ENCODE data around the gene DENND4B. TPM values are rescaled to one million over a fixed set of nuclear protein-coding genes. Genes with fewer than 3 reads are reported as not detected.
"Not testable (repeated sequence)": the region's sequence is repeated elsewhere in the genome, so short reads cannot be mapped to it uniquely, and the experiment has no call there.

The DENND4B gene
- total and polyA plus RNA-seq, 2 experiments from 2014 or later = 3.9 to 6.1 TPM

GRCh38 chr1:153908071-153908470, 38.4 kb downstream of the DENND4B start:
- Histone ChIP-seq H3K27ac (no peak overlapping the region), H3K79me2 (ENCODE audit: insufficient read depth) (peaks cover 99% of the 10 kb centered on the region), H4K20me1 (ENCODE audit: insufficient read depth) (0 out of 2 replicates have a peak, but pooled peaks cover 11% of the 10 kb centered on the region), H3K27me3 (replicated peaks; ENCODE audit: insufficient read depth) (no peaks in the 10 kb centered on the region), H3K36me3 (ENCODE audit: low read depth) (no peaks in the 10 kb centered on the region), H3K4me1 (ENCODE audit: insufficient read depth) (peaks cover 9% of the 10 kb centered on the region; the same call in 1 of the 2 replicates), H3F3A (ENCODE audit: insufficient read depth) (peaks cover 5% of the 10 kb centered on the region; the same call in 1 of the 2 replicates), H3K4me3 (no peak overlapping the region), H3K9me3 (ENCODE audit: low read depth) (no peaks in the 10 kb centered on the region), H3K9me2 (ENCODE audit: insufficient read depth) (no peaks in the 10 kb centered on the region), H2AFZ (no peak overlapping the region), H3K9ac (no peak overlapping the region), H3K4me2 (ENCODE audit: unreplicated experiment) (no peak overlapping the region)
- TF ChIP-seq EZH2phosphoT487 (IDR thresholded peaks at IDR 0.05; ENCODE audit: insufficient read depth, low read depth) (no peak), EZH2 (IDR thresholded peaks at IDR 0.05; ENCODE audit: insufficient read depth, poor library complexity, severe bottlenecking) (no peak)
- DNase-seq = no peak
- in situ Hi-C loops (cut with MboI) = no loop called here
- 90 to 91% methylated on average over 6 of the region's 6 CpGs for whole genome bisulfite sequencing, 2 experiments (ENCODE audit: low coverage in 1 of 2, low lambda C conversion rate in 2 of 2, missing lambda C conversion rate in 2 of 2)

- in situ Hi-C loops (cut with MboI) = no loop called here
Observed at GRCh38 chr1:153907134-153907533, 39.4 kb downstream of the DENND4B start.

GRCh38 chr1:153906396-153906795, 40.1 kb downstream of the DENND4B start:
- Histone ChIP-seq H2AFZ (no peak overlapping the region), H3K9me2 (ENCODE audit: insufficient read depth) (no peaks in the 10 kb centered on the region), H3K9ac (no peak overlapping the region), H3K27me3 (replicated peaks; ENCODE audit: insufficient read depth) (no peaks in the 10 kb centered on the region), H3K4me3 (no peak overlapping the region), H3K27ac (no peak overlapping the region), H3K9me3 (ENCODE audit: low read depth) (no peaks in the 10 kb centered on the region), H3K79me2 (ENCODE audit: insufficient read depth) (peaks cover 99% of the 10 kb centered on the region), H3K36me3 (ENCODE audit: low read depth) (no peaks in the 10 kb centered on the region), H3K4me2 (ENCODE audit: unreplicated experiment) (no peak overlapping the region), H3K4me1 (ENCODE audit: insufficient read depth) (peaks cover 9% of the 10 kb centered on the region; the same call in 1 of the 2 replicates), H4K20me1 (ENCODE audit: insufficient read depth) (0 out of 2 replicates have a peak, but pooled peaks cover 6% of the 10 kb centered on the region), H3F3A (ENCODE audit: insufficient read depth) (peaks cover 5% of the 10 kb centered on the region; the same call in 1 of the 2 replicates)
- DNase-seq = no peak
- in situ Hi-C loops (cut with MboI) = no loop called here
- WGBS, 2 experiments (ENCODE audit: low coverage in 1 of 2, low lambda C conversion rate in 2 of 2, missing lambda C conversion rate in 2 of 2) = 92 to 100% methylated on average over 1 of the region's 1 CpG
- TF ChIP-seq EZH2phosphoT487 (IDR thresholded peaks at IDR 0.05; ENCODE audit: insufficient read depth, low read depth) = no peak
- no peak for TF ChIP-seq EZH2 (IDR thresholded peaks at IDR 0.05; ENCODE audit: insufficient read depth, poor library complexity, severe bottlenecking)

More at GRCh38 chr1:153907134-153907533, 39.4 kb downstream of the DENND4B start:
- no peaks in the 10 kb centered on the region for H3K36me3 ChIP-seq (ENCODE audit: low read depth)
- H4K20me1 ChIP-seq (ENCODE audit: insufficient read depth) = 0 out of 2 replicates have a peak, but pooled peaks cover 7% of the 10 kb centered on the region
- no peaks in the 10 kb centered on the region for H3K27me3 ChIP-seq (replicated peaks; ENCODE audit: insufficient read depth)
- H3K4me1 ChIP-seq (ENCODE audit: insufficient read depth) = peaks cover 9% of the 10 kb centered on the region; the same call in 1 of the 2 replicates
- H3F3A ChIP-seq (ENCODE audit: insufficient read depth) = peaks cover 5% of the 10 kb centered on the region; the same call in 1 of the 2 replicates
- H3K4me3 ChIP-seq = no peak overlapping the region
- H2AFZ ChIP-seq = no peak overlapping the region
- TF ChIP-seq EZH2phosphoT487 (IDR thresholded peaks at IDR 0.05; ENCODE audit: insufficient read depth, low read depth) (no peak), EZH2 (IDR thresholded peaks at IDR 0.05; ENCODE audit: insufficient read depth, poor library complexity, severe bottlenecking) (no peak)
- no peak overlapping the region for H3K4me2 ChIP-seq (ENCODE audit: unreplicated experiment)
- H3K9ac ChIP-seq = no peak overlapping the region
- peaks cover 99% of the 10 kb centered on the region for H3K79me2 ChIP-seq (ENCODE audit: insufficient read depth)
- no peaks in the 10 kb centered on the region for H3K9me3 ChIP-seq (ENCODE audit: low read depth)
- no peak overlapping the region for H3K27ac ChIP-seq
- no peaks in the 10 kb centered on the region for H3K9me2 ChIP-seq (ENCODE audit: insufficient read depth)
- WGBS, 2 experiments (ENCODE audit: low coverage in 1 of 2, low lambda C conversion rate in 2 of 2, missing lambda C conversion rate in 2 of 2) = 91% methylated on average over 6 of the region's 6 CpGs
- no peak for DNase-seq

- in situ Hi-C loops (cut with MboI) = not testable (repeated sequence)
Observed at GRCh38 chr1:153905908-153906307, 40.6 kb downstream of the DENND4B start.

More at GRCh38 chr1:153905908-153906307, 40.6 kb downstream of the DENND4B start:
- DNase-seq; H3K4me2 ChIP-seq (ENCODE audit: unreplicated experiment); H2AFZ ChIP-seq; H3K4me3 ChIP-seq; H3K9me2 ChIP-seq (ENCODE audit: insufficient read depth); H3K27me3 ChIP-seq (replicated peaks; ENCODE audit: insufficient read depth); H3F3A ChIP-seq (ENCODE audit: insufficient read depth); H3K36me3 ChIP-seq (ENCODE audit: low read depth); H3K9ac ChIP-seq; H3K4me1 ChIP-seq (ENCODE audit: insufficient read depth); H3K9me3 ChIP-seq (ENCODE audit: low read depth); H4K20me1 ChIP-seq (ENCODE audit: insufficient read depth): not testable (repeated sequence)
- Histone ChIP-seq H3K79me2 (ENCODE audit: insufficient read depth) (peaks cover 99% of the 10 kb centered on the region), H3K27ac (peak overlapping the region; percentile 64)
- 83 to 90% methylated on average over 8 of the region's 8 CpGs for WGBS, 2 experiments (ENCODE audit: low coverage in 1 of 2, low lambda C conversion rate in 2 of 2, missing lambda C conversion rate in 2 of 2)
